ENCODE results near the gene WNK2.

- TF ChIP-seq CTCF (IDR thresholded peaks at IDR 0.05) (no peak), POLR2A (IDR thresholded peaks at IDR 0.05) (no peak)
Measured at GRCh38 chr9:93230601-93231000, 46.7 kb downstream of the WNK2 start.
